IPS-18c (cell line): Measurements from ENCODE around the gene NPB.

Experiments used
- H3K4me3 ChIP-seq: 2 replicates; pipeline ENCODE4 v1.7.0; 2013; ENCODE audit warnings: low read depth, mild to moderate bottlenecking, low read length, moderate library complexity; ENCODE audit not compliant: insufficient read depth
- H3K9me3 ChIP-seq: one replicate; pipeline ENCODE4 v1.6.1; 2013; ENCODE audit warnings: mild to moderate bottlenecking, low read length, moderate library complexity; ENCODE audit not compliant: control insufficient read depth, insufficient read depth

NPB gene

GRCh38 chr17:81902023-81902652 lies at the start of gene NPB:
Gene NPB, plus strand, starts transcription at chr17:81902238. Its CDS starts 40 bp downstream, at chr17:81902278.
- H3K9me3 ChIP-seq = no peaks in the 10 kb centered on the region
- H3K4me3 ChIP-seq = peak within 1 kb of the TSS; percentile 55

- Histone ChIP-seq H3K9me3 (no peaks in the 10 kb centered on the region), H3K4me3 (no peak overlapping the region)
Observed at GRCh38 chr17:81854974-81855774, 46.9 kb upstream of the NPB start.

- no peaks in the 10 kb centered on the region for H3K9me3 ChIP-seq
- H3K4me3 ChIP-seq = 0 out of 2 replicates have a peak overlapping the region, but pooled peaks have one; percentile 9
Observed at GRCh38 chr17:81858170-81858966, 43.7 kb upstream of the NPB start.

GRCh38 chr17:81858967-81859905 lies 42.8 kb upstream of the NPB start:
- Histone ChIP-seq H3K4me3 (peak overlapping the region; percentile 91), H3K9me3 (no peaks in the 10 kb centered on the region)

GRCh38 chr17:81859906-81860755 lies 41.9 kb upstream of the NPB start, which contains the start of gene P4HB:
Gene P4HB, minus strand, starts transcription at chr17:81860535. Its CDS starts 64 bp downstream, at chr17:81860471.
- Histone ChIP-seq H3K9me3 (no peaks in the 10 kb centered on the region), H3K4me3 (peak within 1 kb of the TSS; percentile 96)

GRCh38 chr17:81860756-81861568 lies 41.1 kb upstream of the NPB start:
- Histone ChIP-seq H3K9me3 (no peaks in the 10 kb centered on the region), H3K4me3 (peak overlapping the region; percentile 96)

- Histone ChIP-seq H3K9me3 (no peaks in the 10 kb centered on the region), H3K4me3 (no peak overlapping the region)
Observed at GRCh38 chr17:81863123-81863675, 38.8 kb upstream of the NPB start.

- H3K4me3 ChIP-seq = no peak overlapping the region
- no peaks in the 10 kb centered on the region for H3K9me3 ChIP-seq
Observed at GRCh38 chr17:81863833-81864768, 37.9 kb upstream of the NPB start.

GRCh38 chr17:81865358-81865732 lies 36.7 kb upstream of the NPB start:
- Histone ChIP-seq H3K9me3 (no peaks in the 10 kb centered on the region), H3K4me3 (no peak overlapping the region; the same call in 1 of the 2 replicates)

GRCh38 chr17:81865733-81866439 lies 36.2 kb upstream of the NPB start:
- Histone ChIP-seq H3K9me3 (no peaks in the 10 kb centered on the region), H3K4me3 (no peak overlapping the region)

GRCh38 chr17:81866440-81867169 lies 35.4 kb upstream of the NPB start:
- Histone ChIP-seq H3K9me3 (no peaks in the 10 kb centered on the region), H3K4me3 (no peak overlapping the region)

- Histone ChIP-seq H3K9me3 (no peaks in the 10 kb centered on the region), H3K4me3 (no peak overlapping the region)
Observed at GRCh38 chr17:81867170-81867990, 34.7 kb upstream of the NPB start.
